Glutamatergic neuron (in vitro differentiated cells): ENCODE measurements around the gene OLA1. TPM values are rescaled to one million over a fixed set of nuclear protein-coding genes. Genes with fewer than 3 reads are reported as not detected.

ENCODE experiments used
- DNase-seq: peaks from one replicate; pipeline ENCODE4 v3.0.0; 2022
- H3K27ac Mint-ChIP-seq: one replicate; pipeline ENCODE4 v1.8.0; 2020; ENCODE audit warnings: mild to moderate bottlenecking, mixed read lengths, inconsistent platforms; ENCODE audit not compliant: unreplicated experiment
- H3K27me3 Mint-ChIP-seq: one replicate; pipeline ENCODE4 v1.8.0; 2020; ENCODE audit warnings: mild to moderate bottlenecking, moderate library complexity, mixed read lengths, inconsistent platforms; ENCODE audit not compliant: unreplicated experiment
- H3K36me3 Mint-ChIP-seq: one replicate; pipeline ENCODE4 v1.8.0; 2020; ENCODE audit warnings: mild to moderate bottlenecking, mixed read lengths, inconsistent platforms; ENCODE audit not compliant: unreplicated experiment
- H3K4me1 Mint-ChIP-seq: one replicate; pipeline ENCODE4 v1.8.0; 2020; ENCODE audit warnings: mild to moderate bottlenecking, low read depth, mixed read lengths, inconsistent platforms; ENCODE audit not compliant: unreplicated experiment
- H3K4me3 Mint-ChIP-seq: one replicate; pipeline ENCODE4 v1.8.0; 2020; ENCODE audit warnings: mild to moderate bottlenecking, mixed read lengths, inconsistent platforms; ENCODE audit not compliant: unreplicated experiment
- H3K9me3 Mint-ChIP-seq: one replicate; pipeline ENCODE4 v1.8.0; 2020; ENCODE audit warnings: mild to moderate bottlenecking, moderate library complexity, mixed read lengths, inconsistent platforms; ENCODE audit not compliant: unreplicated experiment
- total RNA-seq: library from RNA; stranded (reverse); fragmentation: NEBNext Ultra II Directional; extraction: Animal tissue kit (Norgen Biotek cat#: 25700); gene quantifications from one replicate; pipeline ENCODE4 v1.2.1, GENCODE V29; 2021; ENCODE audit not compliant: unreplicated experiment
- TF ChIP-seq, protein P1 (sequence below): fragments of 200-600 bp; sonication (generic); IDR thresholded peaks from one replicate; pipeline ENCODE4 v1.5.0; 2021; ENCODE audit not compliant: partially characterized antibody, unreplicated experiment

The OLA1 gene
- total RNA-seq, 1 donor from 2014 or later: 96.2 TPM

DNA sequence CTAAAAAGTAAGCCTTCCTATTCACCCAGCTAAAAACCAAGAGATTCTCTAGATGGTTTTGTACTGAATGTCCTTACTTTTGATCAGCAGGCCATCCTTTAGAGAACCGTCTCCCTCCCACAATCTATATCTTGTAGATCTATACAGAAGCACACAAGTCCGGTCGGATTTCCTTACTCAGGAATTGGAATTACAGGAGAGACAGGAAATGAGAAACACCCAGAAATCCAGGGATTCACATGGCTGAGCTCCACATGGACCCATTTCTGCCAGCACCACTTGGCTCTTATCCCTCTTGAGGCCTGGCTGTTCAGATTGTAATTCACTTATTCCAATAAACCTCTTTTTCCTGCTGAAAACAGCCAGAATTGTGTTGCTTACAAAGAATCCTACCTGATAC lies 4.5 kb downstream of the OLA1 start:
- H3K4me1 Mint-ChIP-seq: peaks cover 13% of the 10 kb centered on the region
- DNase-seq: no peak
- H3K27me3 Mint-ChIP-seq: peaks cover 3% of the 10 kb centered on the region
- no peak overlapping the region for H3K4me3 Mint-ChIP-seq
- TF ChIP-seq, protein P1, sequence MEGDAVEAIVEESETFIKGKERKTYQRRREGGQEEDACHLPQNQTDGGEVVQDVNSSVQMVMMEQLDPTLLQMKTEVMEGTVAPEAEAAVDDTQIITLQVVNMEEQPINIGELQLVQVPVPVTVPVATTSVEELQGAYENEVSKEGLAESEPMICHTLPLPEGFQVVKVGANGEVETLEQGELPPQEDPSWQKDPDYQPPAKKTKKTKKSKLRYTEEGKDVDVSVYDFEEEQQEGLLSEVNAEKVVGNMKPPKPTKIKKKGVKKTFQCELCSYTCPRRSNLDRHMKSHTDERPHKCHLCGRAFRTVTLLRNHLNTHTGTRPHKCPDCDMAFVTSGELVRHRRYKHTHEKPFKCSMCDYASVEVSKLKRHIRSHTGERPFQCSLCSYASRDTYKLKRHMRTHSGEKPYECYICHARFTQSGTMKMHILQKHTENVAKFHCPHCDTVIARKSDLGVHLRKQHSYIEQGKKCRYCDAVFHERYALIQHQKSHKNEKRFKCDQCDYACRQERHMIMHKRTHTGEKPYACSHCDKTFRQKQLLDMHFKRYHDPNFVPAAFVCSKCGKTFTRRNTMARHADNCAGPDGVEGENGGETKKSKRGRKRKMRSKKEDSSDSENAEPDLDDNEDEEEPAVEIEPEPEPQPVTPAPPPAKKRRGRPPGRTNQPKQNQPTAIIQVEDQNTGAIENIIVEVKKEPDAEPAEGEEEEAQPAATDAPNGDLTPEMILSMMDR: no peak
- no peaks in the 10 kb centered on the region for H3K36me3 Mint-ChIP-seq
- no peaks in the 10 kb centered on the region for H3K9me3 Mint-ChIP-seq
- no peak overlapping the region for H3K27ac Mint-ChIP-seq

DNA sequence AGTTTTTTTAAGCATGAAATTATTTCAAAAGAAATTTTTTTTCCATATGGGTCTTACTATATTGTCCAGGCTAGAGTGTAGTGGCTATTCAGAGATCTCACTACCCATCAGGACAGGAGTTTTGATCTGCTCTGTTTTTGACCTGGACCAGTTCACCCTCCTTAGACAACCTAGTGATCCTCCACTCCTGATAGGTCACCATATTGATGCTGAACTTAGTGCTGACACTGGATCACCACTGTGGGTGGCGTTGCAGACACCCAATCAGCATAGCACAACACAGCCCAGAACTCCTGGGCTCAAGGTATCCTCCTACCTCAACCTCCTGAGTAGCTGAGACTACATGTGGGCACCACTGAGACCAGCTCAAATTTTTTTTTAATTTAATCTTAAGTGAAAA lies 8.2 kb downstream of the OLA1 start:
- no peak for DNase-seq
- Mint-ChIP-seq H3K4me3 (no peak overlapping the region), H3K27me3 (no peaks in the 10 kb centered on the region), H3K4me1 (peaks cover 5% of the 10 kb centered on the region), H3K27ac (no peak overlapping the region), H3K9me3 (no peaks in the 10 kb centered on the region), H3K36me3 (no peaks in the 10 kb centered on the region)
- TF ChIP-seq, protein P1: no peak

- no peaks in the 10 kb centered on the region for H3K9me3 Mint-ChIP-seq
- H3K36me3 Mint-ChIP-seq: no peaks in the 10 kb centered on the region
- TF ChIP-seq, protein P1: no peak
- DNase-seq: no peak
- H3K4me1 Mint-ChIP-seq: peaks cover 2% of the 10 kb centered on the region
- no peaks in the 10 kb centered on the region for H3K27me3 Mint-ChIP-seq
- no peak overlapping the region for H3K4me3 Mint-ChIP-seq
- H3K27ac Mint-ChIP-seq: no peak overlapping the region
These were observed 11.9 kb downstream of the OLA1 start for GRCh38 chr2:174236429-174236828.

- no peak for DNase-seq
These were observed 12.7 kb downstream of the OLA1 start for GRCh38 chr2:174235680-174236079.

DNA sequence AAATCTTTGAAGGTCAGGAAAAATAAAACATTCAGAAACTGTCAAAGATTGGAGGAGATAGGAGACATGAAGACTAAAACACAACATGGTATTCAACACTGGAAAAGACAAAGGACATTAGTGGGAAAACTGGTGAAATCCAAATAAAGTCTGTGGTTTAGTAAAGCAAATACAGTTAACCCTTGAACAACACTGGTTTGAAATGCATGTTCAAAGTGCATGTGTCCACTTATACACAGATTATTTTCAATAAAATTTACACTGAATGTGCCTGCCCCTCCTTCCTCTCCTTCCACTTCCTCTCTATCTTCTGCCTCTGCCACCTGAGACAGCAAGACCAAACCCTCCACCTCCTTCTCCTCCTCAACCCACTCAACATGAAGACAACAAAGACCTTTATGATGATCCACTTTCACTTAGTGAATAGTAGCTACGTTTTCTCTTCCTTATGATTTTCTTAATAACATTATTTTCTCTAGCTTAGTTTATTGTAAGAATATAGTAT lies 14.5 kb downstream of the OLA1 start:
- peaks cover 5% of the 10 kb centered on the region for H3K4me1 Mint-ChIP-seq
- TF ChIP-seq, protein P1: no peak

More at GRCh38 chr2:174235680-174236079, 12.7 kb downstream of the OLA1 start:
- Mint-ChIP-seq H3K36me3 (no peaks in the 10 kb centered on the region), H3K9me3 (no peaks in the 10 kb centered on the region), H3K27ac (no peak overlapping the region), H3K4me1 (peaks cover 4% of the 10 kb centered on the region), H3K27me3 (no peaks in the 10 kb centered on the region), H3K4me3 (no peak overlapping the region)
- TF ChIP-seq, protein P1: no peak

More for the DNA sequence above, 14.5 kb downstream of the OLA1 start:
- DNase-seq: no peak
- Mint-ChIP-seq H3K9me3 (no peaks in the 10 kb centered on the region), H3K27me3 (no peaks in the 10 kb centered on the region), H3K4me3 (no peak overlapping the region), H3K27ac (no peak overlapping the region), H3K36me3 (no peaks in the 10 kb centered on the region)
